Neural crest cell (in vitro differentiated cells): ENCODE results near the gene C16orf92. TPM values are rescaled to one million over a fixed set of nuclear protein-coding genes. Genes with fewer than 3 reads are reported as not detected.

Experiments
- DNase-seq: peaks from one replicate; pipeline ENCODE4 v3.0.0; 2021; ENCODE audit warnings: low read depth, mixed read lengths, low spot score
- H3K27ac Mint-ChIP-seq: one replicate; pipeline ENCODE4 v1.8.0; 2021; ENCODE audit warnings: mild to moderate bottlenecking, mixed read lengths; ENCODE audit not compliant: unreplicated experiment
- H3K27me3 Mint-ChIP-seq: 2 replicates; pipeline ENCODE4 v1.8.0; 2021; ENCODE audit warnings: low read depth, mild to moderate bottlenecking, mixed read lengths
- H3K36me3 Mint-ChIP-seq: 2 replicates; pipeline ENCODE4 v1.8.0; 2021; ENCODE audit warnings: low read depth, mild to moderate bottlenecking, mixed read lengths
- H3K4me1 Mint-ChIP-seq: 2 replicates; pipeline ENCODE4 v1.8.0; 2021; ENCODE audit warnings: mixed read lengths
- H3K4me3 Mint-ChIP-seq: one replicate; pipeline ENCODE4 v1.8.0; 2021; ENCODE audit warnings: mild to moderate bottlenecking, mixed read lengths
- H3K9me3 Mint-ChIP-seq: 2 replicates; pipeline ENCODE4 v1.8.0; 2021; ENCODE audit warnings: mixed read lengths
- total RNA-seq: library from RNA; stranded (reverse); gene quantifications from 2 replicates; pipeline ENCODE4 v1.2.1, GENCODE V29; 2021
- TF ChIP-seq, protein P1 (sequence below): fragments of 200-600 bp; sonication (generic); conservative IDR thresholded peaks from 2 replicates; pipeline ENCODE4 v1.5.0; 2021; ENCODE audit warnings: antibody characterized with exemption, mild to moderate bottlenecking

The C16orf92 gene
- total RNA-seq, 1 donor from 2014 or later: not detected

DNA sequence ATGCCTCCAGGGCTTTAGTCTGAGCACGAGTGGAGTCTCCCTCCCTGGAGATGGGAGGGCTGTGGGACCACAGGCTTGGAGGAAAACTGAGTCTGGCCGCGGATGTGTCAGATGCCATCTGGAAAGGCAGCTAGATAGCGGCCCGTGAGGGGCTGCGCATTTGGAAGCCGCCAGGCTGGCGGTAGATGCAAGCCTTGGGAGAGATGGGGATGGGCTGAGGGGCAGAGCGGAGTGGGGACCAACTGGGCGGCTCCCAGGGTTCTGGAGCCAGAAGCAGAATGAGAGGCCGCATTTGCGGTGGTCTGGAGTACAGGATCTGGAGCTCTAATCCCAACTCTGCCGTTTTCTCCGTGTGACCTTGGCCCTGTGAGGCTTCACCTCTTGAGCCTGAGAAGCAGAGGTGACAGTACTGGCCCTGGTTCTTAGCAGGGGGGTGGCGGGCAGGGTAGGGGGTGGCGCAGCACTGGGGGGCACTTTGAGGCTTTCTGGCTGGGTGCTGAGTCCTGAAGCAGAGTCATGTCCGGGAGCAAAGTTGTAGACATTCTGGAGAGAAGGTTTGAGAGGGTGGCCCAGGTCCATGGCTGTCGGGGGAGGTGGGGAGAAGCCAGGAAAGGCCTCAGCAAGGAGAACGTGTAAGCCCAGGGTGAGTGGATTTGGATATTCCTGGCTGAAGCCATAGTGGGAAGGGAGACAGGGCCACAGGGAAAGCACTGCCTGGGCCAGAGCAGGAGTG, 20.2 kb upstream of the C16orf92 start:
- Mint-ChIP-seq H3K27me3 (no peaks in the 10 kb centered on the region), H3K4me1 (no peaks in the 10 kb centered on the region), H3K27ac (peak overlapping the region; percentile 87), H3K9me3 (no peaks in the 10 kb centered on the region), H3K4me3 (peak overlapping the region; percentile 74), H3K36me3 (peaks cover 5% of the 10 kb centered on the region)
- no peak for DNase-seq
- TF ChIP-seq, protein P1, sequence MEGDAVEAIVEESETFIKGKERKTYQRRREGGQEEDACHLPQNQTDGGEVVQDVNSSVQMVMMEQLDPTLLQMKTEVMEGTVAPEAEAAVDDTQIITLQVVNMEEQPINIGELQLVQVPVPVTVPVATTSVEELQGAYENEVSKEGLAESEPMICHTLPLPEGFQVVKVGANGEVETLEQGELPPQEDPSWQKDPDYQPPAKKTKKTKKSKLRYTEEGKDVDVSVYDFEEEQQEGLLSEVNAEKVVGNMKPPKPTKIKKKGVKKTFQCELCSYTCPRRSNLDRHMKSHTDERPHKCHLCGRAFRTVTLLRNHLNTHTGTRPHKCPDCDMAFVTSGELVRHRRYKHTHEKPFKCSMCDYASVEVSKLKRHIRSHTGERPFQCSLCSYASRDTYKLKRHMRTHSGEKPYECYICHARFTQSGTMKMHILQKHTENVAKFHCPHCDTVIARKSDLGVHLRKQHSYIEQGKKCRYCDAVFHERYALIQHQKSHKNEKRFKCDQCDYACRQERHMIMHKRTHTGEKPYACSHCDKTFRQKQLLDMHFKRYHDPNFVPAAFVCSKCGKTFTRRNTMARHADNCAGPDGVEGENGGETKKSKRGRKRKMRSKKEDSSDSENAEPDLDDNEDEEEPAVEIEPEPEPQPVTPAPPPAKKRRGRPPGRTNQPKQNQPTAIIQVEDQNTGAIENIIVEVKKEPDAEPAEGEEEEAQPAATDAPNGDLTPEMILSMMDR: no peak

DNA sequence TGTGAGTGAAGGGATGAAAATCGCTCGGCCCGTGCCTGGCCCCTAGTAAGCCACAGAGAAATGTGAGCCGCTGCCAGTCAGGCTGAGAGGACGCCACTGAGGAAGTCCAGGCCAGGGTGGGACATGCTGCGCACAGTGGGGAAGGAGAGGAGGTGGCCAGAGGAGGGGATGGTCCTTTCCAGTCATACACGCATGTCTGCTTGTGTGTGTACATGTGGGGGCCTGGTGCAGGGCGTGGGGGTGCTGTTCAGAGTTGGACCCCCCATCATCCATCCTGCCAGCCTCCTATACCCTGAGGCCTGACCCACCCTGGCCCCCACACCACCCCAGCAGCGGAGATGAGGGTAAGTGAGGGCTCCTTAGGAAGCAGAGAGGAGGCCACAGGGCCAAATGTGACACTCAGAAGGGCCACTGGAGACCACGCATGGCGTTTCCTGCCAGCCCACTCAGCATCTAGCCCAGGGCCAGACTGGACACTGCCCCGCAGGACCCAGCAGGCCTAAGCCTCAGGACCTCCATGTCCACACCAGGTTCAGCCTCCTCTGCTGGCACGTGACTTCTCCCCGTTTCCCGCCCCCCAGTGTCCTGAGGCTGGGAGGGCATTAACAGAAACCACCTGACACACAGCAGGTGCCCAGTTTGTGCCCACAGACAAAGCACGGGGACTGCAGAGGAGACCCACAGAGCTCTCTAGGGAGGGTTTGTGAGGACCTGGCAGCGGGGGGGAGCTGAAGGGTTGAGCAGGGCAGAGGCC, 19.2 kb upstream of the C16orf92 start:
- no peaks in the 10 kb centered on the region for H3K4me1 Mint-ChIP-seq
- TF ChIP-seq, protein P1: no peak

DNA sequence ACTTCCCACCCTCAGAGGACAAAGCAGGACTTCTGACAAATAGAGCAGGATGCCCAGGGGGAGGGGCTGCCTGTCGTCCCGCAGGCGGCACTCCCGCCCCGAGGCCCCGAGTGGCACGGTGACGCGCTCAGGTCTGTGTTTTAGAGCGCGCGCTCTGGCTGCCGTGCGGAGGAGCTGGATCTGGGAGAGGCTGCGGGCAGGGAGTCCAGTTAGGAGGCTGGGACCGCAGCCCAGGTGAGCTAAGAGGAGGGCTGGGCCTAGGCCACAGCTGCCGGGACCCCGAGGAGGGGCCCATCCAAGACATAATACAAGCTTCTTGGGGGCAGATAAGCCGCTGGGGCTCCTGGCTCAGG, 18.6 kb upstream of the C16orf92 start:
- no peak overlapping the region for H3K27ac Mint-ChIP-seq
- H3K36me3 Mint-ChIP-seq: peaks cover 5% of the 10 kb centered on the region
- no peaks in the 10 kb centered on the region for H3K4me1 Mint-ChIP-seq
- H3K27me3 Mint-ChIP-seq: peaks cover 4% of the 10 kb centered on the region
- TF ChIP-seq, protein P1: no peak
- no peak overlapping the region for H3K4me3 Mint-ChIP-seq
- H3K9me3 Mint-ChIP-seq: no peaks in the 10 kb centered on the region
- no peak for DNase-seq

More for the DNA sequence above, 19.2 kb upstream of the C16orf92 start:
- Mint-ChIP-seq H3K36me3 (peaks cover 5% of the 10 kb centered on the region), H3K27me3 (peaks cover 2% of the 10 kb centered on the region), H3K9me3 (no peaks in the 10 kb centered on the region), H3K4me3 (peak overlapping the region; percentile 49), H3K27ac (no peak overlapping the region)
- DNase-seq: no peak

DNA sequence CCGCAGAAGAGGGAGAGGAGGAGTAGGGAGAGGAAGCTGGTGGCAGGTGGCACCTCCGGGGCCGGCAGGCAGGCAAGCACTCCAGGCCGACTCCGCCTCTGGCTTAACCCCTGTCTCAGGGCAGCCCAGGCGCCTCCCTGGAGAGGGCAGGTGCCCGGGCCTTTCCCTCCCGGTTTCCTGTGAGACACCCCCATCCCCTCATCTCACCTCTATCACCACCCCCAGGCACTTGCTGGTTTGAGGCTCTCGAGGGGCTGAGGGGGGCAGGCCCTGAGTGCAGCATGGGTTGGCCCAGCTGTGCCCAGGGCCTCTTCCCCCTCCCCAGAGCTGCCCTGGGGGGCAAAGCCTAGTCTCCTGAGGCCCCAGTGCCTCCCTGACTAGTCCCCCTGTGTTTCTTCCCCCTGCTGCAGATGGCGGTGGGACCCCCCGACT, 18.2 kb upstream of the C16orf92 start:
- Mint-ChIP-seq H3K27me3 (peaks cover 4% of the 10 kb centered on the region), H3K4me1 (no peaks in the 10 kb centered on the region), H3K9me3 (no peaks in the 10 kb centered on the region), H3K27ac (no peak overlapping the region), H3K36me3 (peaks cover 2% of the 10 kb centered on the region), H3K4me3 (no peak overlapping the region)
- no peak for DNase-seq
- TF ChIP-seq, protein P1: no peak

DNA sequence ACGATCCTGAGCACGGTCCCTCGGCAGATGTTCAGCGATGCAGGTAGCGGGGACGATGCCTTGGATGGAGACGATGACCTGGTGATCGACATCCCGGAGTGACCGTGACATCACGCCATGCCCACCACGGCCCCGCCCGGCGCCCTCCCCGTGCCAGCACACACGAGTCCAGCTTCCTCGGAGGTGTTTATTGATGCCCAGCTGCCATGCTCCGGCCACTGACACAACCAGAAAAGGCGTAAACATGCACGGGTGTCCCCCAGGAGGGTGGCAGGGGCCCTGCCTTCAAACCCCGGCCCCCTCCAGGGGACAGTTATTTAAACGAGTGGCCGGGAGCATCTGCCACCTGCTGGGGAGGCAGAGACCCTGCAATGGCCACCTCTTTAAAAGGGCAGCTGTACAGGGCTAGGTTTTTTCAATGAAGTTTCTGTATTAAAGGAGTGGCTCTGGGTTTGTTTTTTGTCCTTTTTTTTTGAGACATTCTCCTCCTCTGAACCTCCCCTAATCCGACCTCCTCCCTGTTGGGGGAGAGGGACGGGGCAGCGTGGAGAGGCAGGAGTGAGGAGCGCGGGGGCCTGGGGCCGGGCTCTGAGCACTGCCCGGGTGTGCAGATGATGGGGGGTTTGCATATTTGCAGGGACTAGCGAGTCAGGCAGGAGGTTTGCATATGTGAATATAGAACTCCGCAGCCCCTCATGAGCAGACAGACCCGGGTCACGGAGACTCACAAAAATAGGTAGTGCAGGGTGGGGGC, 17.5 kb upstream of the C16orf92 start:
- Mint-ChIP-seq H3K27me3 (peaks cover 6% of the 10 kb centered on the region), H3K4me1 (no peaks in the 10 kb centered on the region), H3K9me3 (no peaks in the 10 kb centered on the region), H3K27ac (no peak overlapping the region), H3K4me3 (no peak overlapping the region), H3K36me3 (peaks cover 2% of the 10 kb centered on the region)
- TF ChIP-seq, protein P1: peak; percentile 80
- peak; percentile 45 for DNase-seq
